Fibroblast of skin of back (primary cell): ENCODE measurements around the gene TPRG1.

ENCODE experiments used
- DNase-seq: peaks from one replicate; pipeline ENCODE4 v3.0.0-alpha.2; 2013

The TPRG1 gene

GRCh38 chr3:189166321-189166720 lies 5.5 kb upstream of the TPRG1 start:
- DNase-seq, result no peak

- no peak for DNase-seq
Measured at GRCh38 chr3:189167027-189167766, 4.6 kb upstream of the TPRG1 start.

- DNase-seq, result no peak
Measured at GRCh38 chr3:189168711-189169110, 3.1 kb upstream of the TPRG1 start.

- no peak for DNase-seq
Measured at GRCh38 chr3:189169728-189170127, 2.0 kb upstream of the TPRG1 start.

GRCh38 chr3:189170559-189170958 lies 1.2 kb upstream of the TPRG1 start:
- DNase-seq, result no peak

GRCh38 chr3:189172668-189173419 lies 1.1 kb downstream of the TPRG1 start:
- DNase-seq, result peak; percentile 57

GRCh38 chr3:189184566-189184965 lies 12.8 kb downstream of the TPRG1 start:
- DNase-seq, result no peak

- peak; percentile 40 for DNase-seq
Measured at GRCh38 chr3:189186101-189186500, 14.3 kb downstream of the TPRG1 start.

GRCh38 chr3:189188466-189188865 lies 16.7 kb downstream of the TPRG1 start:
- no peak for DNase-seq

- DNase-seq, result no peak
Measured at GRCh38 chr3:189192725-189193124, 21.0 kb downstream of the TPRG1 start.

- no peak for DNase-seq
Measured at GRCh38 chr3:189195302-189195701, 23.5 kb downstream of the TPRG1 start.

- peak; percentile 21 for DNase-seq
Measured at GRCh38 chr3:189202106-189202505, 30.3 kb downstream of the TPRG1 start.

GRCh38 chr3:189202583-189202982 lies 30.8 kb downstream of the TPRG1 start:
- no peak for DNase-seq

GRCh38 chr3:189204167-189204866 lies 32.5 kb downstream of the TPRG1 start:
- DNase-seq, result peak; percentile 4

GRCh38 chr3:189204937-189205336 lies 33.2 kb downstream of the TPRG1 start:
- no peak for DNase-seq

GRCh38 chr3:189210251-189210770 lies 38.5 kb downstream of the TPRG1 start:
- no peak for DNase-seq

- no peak for DNase-seq
Measured at GRCh38 chr3:189212681-189213080, 40.9 kb downstream of the TPRG1 start.

GRCh38 chr3:189214651-189215050 lies 42.9 kb downstream of the TPRG1 start:
- DNase-seq, result no peak

- DNase-seq, result no peak
Measured at GRCh38 chr3:189222927-189223636, 51.3 kb downstream of the TPRG1 start.

GRCh38 chr3:189225431-189225830 lies 53.7 kb downstream of the TPRG1 start:
- no peak for DNase-seq

- DNase-seq, result no peak
Measured at GRCh38 chr3:189227249-189227648, 55.5 kb downstream of the TPRG1 start.

- DNase-seq, result no peak
Measured at GRCh38 chr3:189229196-189229828, 57.5 kb downstream of the TPRG1 start.
